SK-N-SH treated with all-trans-retinoic acid at 6 μM for 48 hours (cell line): Measurements from ENCODE around the gene PPIC.

Experiments used
- CREB5 ChIP-seq: fragments of 250-450 bp; sonication (Bioruptor Pico); IDR thresholded peaks from 2 replicates; pipeline ENCODE4 v1.5.1; 2020; ENCODE audit warnings: low read depth, mild to moderate bottlenecking, moderate library complexity
- PPARA ChIP-seq: fragments of 250-450 bp; sonication (Bioruptor Pico); IDR thresholded peaks from 2 replicates; pipeline ENCODE4 v1.5.0; 2020; ENCODE audit warnings: mild to moderate bottlenecking, borderline replicate concordance

- no peak for TF ChIP-seq CREB5 (CRISPR knock-in tag)
- TF ChIP-seq PPARA (CRISPR knock-in tag) = no peak
Measured at GRCh38 chr5:123046222-123046621, 9.7 kb upstream of the PPIC start.
